Measurements from ENCODE around the gene HMX2.
"Not testable (repeated sequence)": the region's sequence is repeated elsewhere in the genome, so short reads cannot be mapped to it uniquely, and the experiment has no call there.

HMX2 gene

DNA sequence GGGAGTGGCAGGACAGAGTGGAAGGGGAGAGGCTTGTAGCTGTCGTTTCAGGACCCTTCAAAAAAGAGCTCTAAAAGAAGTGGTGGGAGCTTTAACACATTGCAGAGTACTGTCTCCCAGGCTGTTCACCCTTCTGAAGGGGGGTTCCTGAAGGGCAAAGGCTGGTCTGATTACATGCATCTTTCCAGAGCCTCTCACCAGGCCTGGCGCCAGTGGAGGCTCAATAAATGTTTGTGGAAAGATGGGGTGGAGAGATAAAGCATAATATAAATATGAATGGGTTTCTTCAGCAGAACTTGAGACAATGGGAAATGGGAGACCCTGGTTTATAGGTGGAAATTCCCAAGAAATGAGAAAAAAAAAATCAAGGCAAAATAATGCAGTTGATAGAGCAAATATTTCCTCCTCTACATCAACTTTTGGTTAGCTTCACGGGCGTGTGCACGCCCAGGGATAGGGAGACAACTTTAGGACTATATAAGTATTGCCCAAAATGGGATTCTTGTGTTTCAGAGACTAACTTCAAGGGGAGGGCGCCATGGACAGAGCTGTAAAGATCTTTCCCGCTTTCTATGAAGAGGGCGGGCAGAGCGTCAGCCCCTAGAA, 5.7 kb downstream of the HMX2 start:
- DNase-seq, result no peak

DNA sequence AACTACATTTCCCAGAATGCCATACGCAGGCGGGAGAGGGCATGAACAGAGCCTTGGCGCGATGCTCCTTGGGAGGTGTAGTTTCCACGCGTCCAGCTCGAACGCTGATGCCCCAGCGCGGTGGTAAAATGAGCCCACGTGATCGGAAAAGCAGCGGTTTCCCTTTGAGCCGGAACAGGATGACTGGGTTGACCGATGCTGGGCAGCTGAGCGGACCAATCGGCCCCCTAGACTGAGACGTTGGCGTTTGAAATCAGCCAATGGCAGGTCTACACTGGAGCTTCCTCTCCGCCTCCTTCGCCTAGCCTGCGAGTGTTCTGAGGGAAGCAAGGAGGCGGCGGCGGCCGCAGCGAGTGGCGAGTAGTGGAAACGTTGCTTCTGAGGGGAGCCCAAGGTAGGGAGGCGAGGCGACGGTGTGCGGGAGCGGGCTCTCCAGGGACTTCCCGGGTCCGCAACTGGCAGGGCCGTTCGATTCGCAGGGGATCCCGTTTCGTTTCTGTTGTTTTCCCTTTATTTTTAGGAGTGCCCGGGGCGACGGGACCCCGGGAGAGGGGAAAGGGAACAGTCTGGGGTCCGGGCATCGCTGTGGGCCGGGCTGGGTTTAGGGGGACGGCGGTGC, 6.3 kb downstream of the HMX2 start, which contains the start of gene BUB3:
TSS of gene BUB3 (plus strand) at position 311 of the 619 bp plus-strand sequence. CDS start 516 bp downstream, outside the sequence.
- DNase-seq, result peak; percentile 98

DNA sequence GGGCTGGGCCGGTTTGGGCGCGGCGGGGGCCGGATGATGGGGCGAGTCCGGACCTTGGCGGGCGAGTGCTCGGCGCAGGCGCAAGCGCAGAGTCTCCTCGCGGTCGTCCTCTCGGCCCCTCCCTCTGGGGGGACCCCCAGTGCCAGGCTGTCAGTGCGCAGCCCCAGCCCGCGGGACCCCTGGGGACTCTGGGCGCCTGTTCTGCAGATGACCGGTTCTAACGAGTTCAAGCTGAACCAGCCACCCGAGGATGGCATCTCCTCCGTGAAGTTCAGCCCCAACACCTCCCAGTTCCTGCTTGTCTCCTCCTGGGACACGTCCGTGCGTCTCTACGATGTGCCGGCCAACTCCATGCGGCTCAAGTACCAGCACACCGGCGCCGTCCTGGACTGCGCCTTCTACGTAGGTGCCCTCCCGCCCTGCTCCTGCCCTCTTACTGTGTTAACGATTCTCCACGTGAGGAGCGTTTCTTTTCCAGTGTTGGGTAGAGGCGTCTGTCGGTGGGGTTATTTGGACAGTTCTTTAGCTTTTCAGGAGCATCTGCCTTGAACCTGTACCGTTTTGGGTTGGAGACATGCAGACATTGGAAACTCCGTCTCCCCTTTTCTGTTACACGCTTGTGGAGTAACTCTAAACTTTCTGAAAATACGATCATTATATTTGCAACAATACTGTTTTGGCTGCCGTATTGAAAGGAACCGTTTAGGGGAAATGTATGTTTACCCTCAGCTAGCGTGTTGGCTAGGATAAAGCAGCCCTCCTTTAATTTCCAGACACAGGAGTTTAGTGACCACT, 7.0 kb downstream of the HMX2 start:
- peak; percentile 57 for DNase-seq

DNA sequence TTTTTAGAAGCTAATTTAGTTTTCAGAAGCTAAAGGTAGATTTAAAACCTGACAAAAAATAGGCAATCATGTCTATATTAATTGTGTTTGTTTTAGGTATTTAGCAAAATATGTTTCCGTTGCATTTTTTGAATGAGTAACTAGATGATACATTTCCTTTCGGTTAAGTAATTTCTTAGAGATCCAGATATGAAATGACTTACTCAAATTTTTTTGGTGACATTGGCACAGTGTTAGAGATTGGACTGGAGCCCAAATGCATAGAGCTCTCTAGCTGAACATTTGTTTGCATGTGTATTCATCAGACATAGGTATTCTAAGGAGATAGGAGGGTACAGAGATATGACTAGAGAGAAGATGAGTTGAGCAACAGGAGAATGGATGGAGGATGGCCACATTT, 8.1 kb downstream of the HMX2 start:
- no peak for DNase-seq

DNA sequence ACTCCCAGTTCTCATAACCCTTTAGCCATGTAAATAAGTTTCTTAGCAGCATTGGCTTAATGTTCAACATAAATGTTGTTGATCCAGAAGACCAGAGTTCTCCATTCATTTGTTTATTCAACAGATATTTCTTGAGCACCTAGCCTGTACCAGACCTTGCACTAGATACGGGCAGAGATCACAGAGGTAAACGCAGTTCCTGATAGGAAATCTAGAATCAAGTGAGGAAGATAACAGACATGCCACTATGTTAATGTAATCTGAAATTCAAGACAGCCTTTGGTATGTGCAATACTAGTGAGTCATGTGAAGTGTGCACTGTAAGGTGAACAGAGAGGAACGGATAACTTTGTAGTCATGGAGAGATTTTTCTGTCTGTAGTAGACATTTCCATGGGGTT, 9.3 kb downstream of the HMX2 start:
- no peak for DNase-seq

DNA sequence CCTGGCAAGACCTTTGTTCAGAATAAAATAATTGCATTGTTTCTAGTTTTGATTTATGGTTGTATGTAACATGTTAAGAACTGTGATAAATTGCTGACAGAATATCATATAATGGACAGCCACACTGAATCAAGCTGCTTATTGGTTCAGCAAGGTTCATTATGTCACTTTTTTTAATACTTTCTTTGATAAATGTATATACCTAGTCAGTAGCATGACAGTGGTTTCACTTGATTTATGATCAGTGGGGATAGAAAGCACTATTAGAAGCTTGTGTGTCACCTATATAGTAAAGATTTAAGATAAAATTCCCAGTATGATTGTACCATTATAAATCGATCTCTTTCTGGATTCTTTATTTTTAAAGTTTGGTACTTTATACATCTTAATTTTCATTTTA, 10.7 kb downstream of the HMX2 start:
- DNase-seq, result no peak

DNA sequence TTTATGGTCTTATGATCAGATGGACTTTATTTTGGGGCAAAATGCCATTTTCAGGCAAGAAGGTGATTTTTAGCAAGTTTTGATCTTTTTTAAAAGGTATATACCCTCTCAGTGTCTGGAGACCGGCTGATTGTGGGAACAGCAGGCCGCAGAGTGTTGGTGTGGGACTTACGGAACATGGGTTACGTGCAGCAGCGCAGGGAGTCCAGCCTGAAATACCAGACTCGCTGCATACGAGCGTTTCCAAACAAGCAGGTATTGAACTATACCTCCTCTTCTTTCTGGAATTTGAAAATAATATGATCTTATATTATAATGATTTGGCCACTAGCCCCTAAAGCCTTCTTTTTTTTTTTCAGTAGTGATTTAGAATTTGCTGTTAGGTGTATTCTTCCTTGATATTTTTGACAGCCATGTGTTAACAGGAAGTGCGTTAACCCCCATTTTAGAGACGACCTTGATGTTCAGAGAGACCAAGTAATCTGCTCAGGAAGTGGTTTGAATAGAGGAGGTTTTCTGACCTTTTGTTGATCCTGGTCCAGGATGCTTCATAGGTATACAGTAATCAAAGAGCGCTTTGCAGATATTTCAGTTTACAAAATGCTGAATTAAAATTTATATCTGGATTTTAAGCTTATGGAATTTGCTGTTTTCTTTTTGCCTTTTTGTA, 12.5 kb downstream of the HMX2 start:
- DNase-seq, result no peak

DNA sequence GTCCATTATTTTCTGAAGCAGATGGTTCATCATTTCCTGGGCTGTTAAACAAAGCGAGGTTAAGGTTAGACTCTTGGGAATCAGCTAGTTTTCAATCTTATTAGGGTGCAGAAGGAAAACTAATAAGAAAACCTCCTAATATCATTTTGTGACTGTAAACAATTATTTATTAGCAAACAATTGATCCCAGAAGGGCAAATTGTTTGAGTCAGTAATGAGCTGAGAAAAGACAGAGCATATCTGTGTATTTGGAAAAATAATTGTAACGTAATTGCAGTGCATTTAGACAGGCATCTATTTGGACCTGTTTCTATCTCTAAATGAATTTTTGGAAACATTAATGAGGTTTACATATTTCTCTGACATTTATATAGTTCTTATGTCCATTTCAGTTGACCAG, 16.4 kb downstream of the HMX2 start:
- no peak for DNase-seq

DNA sequence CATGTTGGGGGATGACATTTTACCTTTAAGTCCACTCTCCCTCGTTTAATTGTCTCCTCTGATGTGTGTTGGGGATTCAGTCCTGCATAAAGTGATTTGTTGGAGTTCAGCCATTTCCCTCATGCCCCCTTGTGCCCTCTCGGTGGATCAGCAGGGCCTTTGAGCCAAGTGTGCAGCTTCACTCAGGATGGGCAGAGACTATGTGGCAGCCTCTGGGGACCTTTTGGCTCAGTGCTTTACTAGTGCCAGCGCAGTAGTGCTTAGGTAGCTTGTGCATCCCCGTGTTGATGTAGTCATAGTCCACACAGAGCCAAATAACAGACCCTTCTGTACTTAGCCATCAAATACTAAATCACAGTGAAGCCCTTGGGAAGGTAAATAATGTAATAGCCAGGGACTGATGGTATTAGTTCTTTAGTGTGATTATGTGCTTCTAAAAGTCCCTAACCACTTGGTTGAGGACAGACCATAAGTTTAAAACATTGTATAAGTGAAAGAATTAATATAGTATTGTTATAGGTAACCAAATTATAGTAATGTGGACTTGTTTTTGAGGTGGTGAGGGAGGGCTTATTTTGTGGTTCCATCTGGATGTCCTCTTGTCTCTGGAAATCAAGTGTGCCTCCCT, 17.6 kb downstream of the HMX2 start:
- DNase-seq, result no peak

DNA sequence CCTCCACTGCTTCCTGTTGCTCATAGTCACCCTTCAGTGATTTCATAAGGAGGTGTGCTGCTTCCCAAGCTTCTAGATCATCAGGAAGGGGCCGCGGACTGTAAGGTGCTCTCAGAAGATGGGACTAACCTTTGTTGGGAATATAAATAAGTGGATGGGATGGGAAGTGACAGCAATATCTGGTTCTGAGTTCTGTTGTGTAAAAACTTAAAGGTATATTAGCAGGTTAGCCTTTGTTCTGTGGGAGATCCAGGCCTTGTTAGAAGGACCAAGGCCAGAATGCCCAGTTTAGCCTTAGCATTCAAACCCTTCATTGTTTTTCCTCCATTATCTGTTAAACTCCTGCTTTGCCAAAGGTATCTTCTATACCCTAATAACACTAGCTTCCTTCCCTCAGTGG, 18.7 kb downstream of the HMX2 start:
- no peak for DNase-seq

DNA sequence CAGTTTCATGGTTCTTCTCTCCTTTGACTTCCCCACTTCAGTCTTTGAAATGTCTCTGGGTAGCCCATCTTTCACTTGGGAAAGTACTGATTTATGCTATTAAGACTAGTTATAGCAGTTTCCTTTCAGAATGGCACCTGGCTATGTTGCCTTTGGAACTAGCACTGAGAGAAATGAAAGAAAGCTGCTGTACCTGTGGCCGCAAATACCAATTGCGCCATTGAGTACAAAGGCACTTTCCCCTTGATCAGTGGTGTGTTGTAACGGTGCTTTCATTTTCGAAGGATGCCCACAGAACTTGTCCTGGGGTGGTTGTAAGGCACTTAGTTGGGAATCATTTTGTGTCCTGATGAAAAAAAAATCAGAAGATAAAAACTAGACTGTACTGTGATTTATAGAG, 23.0 kb downstream of the HMX2 start:
- no peak for DNase-seq

DNA sequence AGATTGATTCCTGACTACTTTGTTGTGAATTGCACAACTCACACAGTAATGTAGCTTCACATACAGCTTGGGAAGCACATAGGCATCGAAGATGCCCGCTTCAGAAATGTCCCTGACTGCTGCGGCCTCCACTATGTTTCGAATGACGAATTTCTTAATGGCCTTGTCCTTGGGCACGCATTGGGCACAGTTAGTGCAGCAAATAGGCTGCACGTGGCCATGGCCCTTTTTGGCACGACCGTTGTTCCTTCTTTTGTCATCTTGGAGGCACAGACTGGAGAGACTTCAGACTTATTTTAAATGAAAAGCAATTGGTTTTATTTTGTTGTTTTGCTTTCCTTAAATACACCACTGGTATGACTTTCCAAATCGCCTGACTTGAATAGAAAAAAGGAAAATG, 23.7 kb downstream of the HMX2 start:
- not testable (repeated sequence) for DNase-seq

DNA sequence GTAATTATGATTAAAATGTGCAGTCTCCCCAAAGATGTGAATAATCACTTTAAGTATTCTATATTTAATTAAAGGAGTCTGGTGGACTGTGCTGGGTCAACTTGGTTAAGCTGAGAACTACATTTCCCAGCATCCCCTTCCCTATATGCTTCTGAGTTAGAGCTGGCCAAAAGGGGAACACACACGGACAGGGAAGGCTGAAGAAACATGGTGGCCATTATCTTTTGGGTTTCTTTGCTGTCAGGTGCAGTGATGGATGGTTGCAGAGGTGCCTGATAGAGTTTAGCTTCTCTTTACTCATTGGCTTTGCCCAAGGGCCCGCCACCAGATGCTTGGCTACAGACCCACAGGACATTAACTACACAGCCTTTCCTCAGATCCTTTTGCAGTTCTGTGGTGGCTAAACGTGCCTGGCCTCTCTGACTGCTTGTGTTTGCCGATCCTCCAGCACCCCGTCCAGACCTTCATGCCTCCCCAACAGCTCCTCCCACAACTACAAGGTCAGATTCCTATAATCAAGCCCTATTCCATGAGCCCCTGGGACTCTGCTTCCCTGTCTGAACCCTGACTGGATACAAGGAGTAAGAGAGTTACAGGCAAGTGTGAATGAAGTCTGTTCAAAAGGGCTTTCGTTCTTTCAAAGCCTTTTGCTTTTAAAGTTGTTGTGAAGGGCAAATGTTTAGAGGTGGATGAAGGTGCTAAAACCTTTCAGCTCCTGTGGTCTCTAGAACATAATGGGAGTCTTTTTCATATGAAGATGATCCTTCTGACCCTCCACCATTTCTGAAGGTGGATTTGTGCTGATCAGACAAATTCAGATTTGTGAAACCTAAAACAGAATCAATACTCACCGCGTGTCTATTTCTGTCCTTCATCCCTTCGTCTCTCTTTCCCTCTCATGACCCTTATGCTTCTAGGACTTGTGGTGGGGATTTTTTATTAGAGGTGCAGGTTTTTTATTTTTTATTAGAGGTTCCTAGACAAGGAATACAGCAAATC, 27.8 kb downstream of the HMX2 start:
- no peak for DNase-seq

DNA sequence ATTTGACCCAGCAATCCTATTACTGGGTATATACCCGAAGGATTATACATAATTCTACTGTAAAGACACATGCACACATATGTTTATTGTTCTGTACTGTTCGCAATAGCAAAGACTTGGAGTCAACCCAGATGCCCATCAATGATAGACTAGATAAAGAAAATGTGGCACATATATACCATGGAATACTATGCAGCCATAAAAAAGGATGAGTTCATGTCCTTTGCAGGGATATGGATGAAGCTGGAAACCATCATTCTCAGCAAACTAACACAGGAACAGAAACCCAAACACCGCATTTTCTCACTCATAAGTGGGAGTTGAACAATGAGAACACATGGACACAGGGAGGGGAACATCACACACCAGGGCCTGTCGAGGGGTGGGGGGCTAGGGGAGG, 30.5 kb downstream of the HMX2 start:
- not testable (repeated sequence) for DNase-seq

DNA sequence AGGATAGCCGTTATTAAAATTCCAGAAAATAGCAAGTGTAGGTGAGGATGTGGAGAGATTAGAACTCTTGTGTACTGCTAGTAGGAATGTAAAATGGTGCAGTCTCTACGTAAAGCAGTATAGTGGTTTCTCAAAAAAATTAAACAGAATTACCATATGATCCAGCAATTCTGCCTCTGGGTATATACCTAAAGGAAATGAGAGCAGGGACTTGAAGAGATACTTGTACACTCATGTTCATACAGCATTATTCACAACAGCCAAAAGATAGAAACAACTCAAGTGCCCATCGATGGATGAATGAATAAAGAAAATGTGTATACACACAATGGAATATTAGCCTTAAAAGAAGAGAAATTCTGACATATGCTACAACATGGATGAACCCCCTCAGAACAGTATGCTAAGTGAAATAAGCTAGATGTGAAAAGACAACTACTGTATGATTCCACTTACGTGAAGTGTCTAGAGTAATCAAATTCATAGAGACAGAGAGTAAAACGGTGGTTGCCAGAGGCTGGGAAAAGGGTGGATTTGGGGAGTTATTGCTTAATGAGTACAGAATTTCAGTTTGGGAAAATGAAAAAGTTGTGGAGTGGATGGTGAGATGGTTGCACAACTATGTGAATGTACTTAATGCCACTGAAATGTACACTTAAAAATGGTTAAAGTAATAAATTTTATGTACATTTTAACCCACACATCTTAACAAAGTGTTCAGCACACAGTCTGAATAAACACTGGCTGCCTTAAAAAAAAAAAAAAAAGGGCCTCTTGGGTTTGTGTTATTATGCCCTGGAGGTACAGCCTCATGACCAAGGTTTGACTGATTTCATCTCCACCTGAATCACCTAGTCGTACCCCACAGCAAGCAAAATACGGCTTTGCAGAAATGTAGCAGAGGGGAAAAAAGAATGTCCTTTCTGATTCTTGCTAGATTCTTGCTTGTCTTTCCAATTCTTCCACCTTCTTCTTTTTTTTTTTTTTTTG, 32.5 kb downstream of the HMX2 start:
- no peak for DNase-seq

DNA sequence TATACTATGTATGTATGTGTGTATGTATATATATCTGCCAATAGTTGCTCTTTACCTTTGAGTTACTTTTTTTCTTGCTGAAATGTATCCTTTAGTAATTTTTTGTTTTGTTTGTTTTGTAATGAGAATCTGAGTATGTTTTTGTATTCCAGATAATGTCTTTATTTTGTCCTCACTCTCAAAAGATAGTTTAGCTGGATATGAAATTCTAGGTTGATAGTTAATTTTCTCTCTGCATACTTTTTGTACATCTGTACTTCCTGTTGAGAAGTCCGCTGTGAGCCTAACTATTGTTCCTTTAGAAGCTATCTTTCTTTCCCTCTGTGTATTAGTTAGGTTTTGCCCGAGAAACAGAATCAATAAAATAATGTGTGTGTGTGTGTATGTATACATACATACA, 35.8 kb downstream of the HMX2 start:
- no peak for DNase-seq

DNA sequence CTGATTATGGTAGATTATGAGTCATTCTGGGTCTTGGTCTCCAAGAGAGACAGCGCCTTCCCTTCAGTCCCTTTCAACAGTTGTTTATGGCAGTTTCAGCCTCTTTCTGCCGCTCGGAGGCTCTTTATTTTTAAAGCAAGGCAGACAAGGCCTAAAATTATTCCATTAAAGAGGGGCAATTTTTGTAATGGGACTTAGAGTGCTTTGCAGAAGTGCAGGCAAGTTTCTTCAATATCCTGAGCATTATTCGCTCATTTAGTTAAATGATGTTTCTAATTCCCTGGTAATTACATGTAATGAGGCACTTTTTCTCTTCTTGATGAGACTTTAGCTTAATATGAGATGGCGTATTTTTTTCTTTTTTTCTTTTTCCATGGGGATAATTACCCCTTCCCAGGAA, 39.8 kb downstream of the HMX2 start:
- DNase-seq, result no peak

DNA sequence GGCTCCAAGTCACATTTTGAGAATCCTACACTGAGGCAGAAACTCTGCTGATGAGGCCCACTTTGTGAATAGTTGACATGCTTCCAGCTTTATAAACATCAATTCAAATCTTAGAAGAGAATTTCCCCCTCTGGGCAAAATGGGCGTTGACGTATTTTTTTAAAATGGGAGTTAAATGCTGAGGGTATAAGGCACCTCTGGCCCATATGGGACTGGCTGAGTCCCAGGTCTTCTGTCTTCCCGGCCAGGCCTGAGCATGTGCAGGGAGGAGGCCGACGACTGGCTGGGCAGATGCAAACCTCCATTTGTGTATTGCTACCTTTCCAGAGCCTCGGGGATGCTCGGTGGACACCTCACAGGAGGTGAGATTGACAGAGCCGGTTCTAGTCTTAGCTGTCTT, 44.0 kb downstream of the HMX2 start:
- no peak for DNase-seq

DNA sequence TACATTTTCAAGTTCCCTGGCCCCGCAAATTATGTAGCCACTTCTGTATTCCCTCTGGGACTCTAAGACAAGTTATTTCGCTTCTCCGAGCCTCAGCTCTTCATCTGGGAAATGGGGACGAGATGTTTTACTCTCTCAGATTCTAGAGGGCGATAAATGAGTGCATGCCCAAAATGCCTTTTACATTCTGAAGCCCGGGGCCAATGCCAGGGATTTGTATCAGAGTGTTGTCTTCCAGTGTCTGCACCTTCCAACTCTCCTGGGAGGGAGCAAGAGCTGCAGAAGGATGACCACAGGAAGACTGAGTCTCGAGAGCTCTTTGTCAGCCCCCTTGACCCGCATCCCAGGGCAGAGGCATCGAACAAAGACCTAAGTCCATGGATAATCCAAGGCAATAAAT, 46.1 kb downstream of the HMX2 start:
- no peak for DNase-seq

Measured in T1000 (cell line).